ENCODE data around the gene EIF4E2.

GRCh38 chr2:232534940-232535651 is 15.4 kb upstream of the EIF4E2 start:
- no peak for TF ChIP-seq CTCF (IDR thresholded peaks at IDR 0.05)
- no peak for TF ChIP-seq POLR2A (IDR thresholded peaks at IDR 0.05)

All from breast epithelium (tissue), 3 donors.